ENCODE measurements around the gene HTR2A.

The HTR2A gene

DNA sequence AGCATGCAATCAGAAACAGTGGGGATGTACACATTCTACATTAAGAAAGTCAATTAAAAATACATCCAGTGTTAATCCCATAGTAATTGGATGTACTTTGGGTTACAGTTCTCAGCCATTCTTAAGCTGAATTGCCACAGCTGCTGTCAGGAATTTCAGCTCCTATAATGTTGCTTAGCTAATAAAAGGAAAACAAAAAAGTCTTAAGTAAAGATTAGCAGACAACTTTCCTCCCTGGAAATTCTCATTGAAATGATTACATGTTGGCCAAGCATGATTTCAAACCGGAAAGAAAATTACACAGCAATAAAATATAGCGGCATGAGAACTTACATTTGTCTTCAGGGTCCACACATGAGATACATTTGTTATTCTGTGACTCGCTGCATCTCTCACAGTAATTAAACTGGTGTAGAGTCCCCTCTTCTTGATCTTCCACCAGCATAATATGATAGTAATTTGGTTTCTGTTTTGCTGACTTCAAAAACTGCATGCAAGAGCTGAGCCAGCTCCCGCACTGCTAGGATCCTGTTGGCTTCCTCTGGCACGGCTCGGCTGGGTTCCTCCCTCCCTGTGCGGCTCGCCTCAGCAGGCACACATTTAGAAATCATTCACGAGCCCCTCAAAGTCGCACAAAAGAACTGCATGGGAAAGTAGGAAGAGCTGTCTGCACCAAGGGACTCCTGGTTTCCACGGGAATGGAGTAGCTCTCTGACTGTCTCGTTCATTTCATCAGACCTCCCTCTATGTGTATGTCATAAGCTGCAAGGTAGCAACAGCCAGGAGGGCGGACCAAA is at the start of gene HTR2A:
Gene HTR2A, minus strand, starts transcription at position 713 of the 797 bp plus-strand sequence. CDS start 1,147 bp downstream, outside the sequence.
- no peak for DNase-seq (ENCODE audit: low read depth)

GRCh38 chr13:46936525-46936924 is 39.7 kb upstream of the HTR2A start:
- DNase-seq (ENCODE audit: low read depth): no peak

DNA sequence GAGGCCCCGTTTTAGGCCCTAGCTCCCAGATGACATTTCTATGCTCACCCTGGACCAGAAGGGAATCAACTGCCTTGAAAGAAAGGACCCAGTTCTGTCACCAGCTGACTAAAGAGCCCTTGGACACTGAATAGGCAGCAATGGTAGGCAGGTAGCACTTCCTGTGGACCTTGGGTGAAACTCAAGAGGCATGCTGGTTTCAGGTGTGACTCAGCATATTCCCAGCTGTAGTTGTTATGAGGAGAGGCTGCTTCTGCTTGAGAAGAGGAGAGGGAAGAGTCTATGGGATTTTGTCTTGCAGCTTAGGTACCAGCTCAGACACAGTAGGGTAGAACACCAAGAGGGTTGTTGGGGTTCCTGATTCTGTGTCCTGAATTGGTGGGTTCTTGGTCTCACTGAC is 37.9 kb upstream of the HTR2A start:
- no peak for DNase-seq (ENCODE audit: low read depth)

DNA sequence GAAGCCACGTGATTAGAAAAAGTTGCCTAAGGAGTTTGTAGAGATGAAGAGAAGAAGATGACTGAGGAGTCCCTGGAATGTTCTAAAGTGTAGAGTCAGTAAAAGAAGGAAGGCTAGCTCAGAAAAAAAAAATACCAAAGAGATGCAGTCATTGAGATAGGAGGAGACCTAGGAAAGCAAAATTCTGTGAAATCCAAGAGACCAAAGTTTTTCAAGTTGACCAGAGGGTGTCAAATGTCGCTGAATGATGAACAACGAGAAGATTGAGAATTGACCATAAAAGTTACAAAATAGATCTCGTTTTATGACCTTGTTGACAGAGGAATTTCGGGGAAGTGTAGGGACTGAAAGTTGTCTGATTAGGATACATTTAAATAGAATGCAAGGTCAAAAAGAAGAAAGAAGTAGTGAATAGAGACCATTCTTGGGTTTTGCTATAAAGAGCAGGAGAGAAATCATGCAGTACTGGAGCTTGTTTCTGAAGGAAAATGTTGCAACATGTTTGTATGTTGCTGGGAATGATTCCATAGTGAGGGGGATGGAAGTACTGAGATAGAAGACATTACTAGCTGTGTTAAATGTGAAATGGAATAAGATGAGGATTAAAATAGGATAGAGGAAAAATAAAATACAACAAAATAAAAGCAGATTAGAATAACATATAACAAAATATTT is 30.2 kb upstream of the HTR2A start:
- DNase-seq (ENCODE audit: low read depth): no peak

- no peak for DNase-seq (ENCODE audit: low read depth)
These were observed 28.6 kb upstream of the HTR2A start for GRCh38 chr13:46925486-46925885.

GRCh38 chr13:46914341-46914740 is 17.5 kb upstream of the HTR2A start:
- no peak for DNase-seq (ENCODE audit: low read depth)

DNA sequence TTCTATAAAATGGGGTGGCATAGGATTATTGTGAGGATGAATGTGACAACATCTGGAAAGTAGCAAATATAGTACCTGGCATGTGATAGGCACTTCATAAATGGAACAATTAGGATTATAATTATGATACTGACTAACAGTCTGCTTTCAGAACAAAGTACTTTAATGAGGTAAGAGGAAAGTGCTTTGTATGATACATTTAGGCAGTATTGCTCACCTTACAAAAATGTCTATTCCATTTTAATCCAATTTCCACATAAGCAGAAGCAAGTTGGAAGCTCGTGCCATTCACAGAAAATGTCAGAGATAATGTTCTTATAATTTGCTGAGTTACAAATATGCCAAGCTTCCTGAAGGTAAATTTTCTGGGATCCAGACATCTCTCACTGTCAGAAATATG is 16.9 kb upstream of the HTR2A start:
- no peak for DNase-seq (ENCODE audit: low read depth)

DNA sequence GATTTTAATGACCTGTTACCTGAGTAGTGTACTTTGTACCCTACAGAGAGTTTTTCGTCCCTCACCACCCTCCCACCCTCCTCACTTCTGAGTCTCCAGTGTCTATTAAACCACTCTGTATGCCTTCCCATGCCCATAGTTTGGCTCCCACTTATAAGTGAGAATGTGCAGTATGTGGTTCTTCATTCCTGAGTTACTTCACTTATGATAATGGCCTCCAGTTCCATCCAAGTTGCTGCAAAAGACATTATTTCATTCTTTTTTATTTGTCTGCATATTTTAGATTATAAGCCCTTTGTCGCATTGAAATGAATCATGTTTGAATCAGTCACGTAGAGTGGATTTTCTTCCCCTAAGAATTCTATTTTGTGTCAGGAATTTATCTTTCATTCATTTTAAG is 12.2 kb upstream of the HTR2A start:
- no peak for DNase-seq (ENCODE audit: low read depth)

DNA sequence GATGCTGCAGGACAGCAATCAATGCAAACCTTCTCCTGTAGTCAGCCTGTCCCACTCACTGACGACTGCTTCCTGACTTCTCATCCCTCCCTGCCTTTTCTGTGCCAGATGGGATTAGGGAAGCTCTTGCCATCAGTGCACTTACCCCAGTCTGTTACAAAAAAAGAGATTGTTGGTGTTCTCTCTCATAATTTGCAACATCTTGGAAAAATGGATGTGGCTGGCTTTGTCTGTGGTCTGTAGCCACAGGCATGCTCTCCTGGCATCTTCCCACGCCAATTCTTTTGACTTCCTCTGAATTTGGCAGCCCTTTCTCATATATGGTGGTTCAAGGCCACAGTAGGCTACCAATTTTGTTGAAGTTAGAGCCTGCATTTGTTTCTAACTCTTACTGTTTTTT is 11.6 kb upstream of the HTR2A start:
- no peak for DNase-seq (ENCODE audit: low read depth)

DNA sequence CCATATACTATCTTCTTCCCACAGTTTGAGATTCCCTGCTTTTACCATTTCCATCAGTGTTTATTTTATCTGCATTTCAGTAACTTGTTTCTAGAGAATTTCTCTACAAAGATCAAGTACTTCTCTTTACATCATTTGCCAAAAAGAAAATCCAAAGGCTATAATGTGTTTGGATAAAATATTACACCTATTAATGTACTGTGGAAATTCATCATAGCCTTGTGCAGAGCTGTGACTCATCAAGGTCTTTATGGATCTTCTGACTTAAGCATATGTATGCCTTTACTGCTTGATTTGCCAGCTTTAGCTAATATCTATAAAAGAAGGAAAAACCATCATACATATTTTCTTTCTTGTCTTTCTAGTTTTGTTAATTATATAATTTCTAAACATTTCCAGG is 9.6 kb upstream of the HTR2A start:
- no peak for DNase-seq (ENCODE audit: low read depth)

DNA sequence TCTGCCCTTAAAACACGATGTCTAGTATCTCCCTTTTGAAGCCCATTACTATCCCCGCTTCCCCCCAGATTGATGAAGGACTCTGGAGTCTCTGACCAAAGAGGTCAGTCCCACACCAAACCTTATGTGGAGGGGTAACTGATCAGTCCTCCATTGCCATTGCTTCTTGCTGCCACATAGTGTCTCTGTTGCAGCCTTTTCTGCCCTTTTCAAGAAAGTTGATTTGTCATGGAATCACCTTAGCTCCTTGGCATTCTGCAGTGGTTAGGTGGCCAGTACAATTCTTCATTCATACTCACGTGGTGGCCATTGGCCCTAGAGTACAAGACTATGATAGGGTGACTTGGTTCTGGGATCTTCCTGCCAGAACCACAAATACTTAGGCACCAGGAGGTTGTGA is 8.4 kb upstream of the HTR2A start:
- no peak for DNase-seq (ENCODE audit: low read depth)

DNA sequence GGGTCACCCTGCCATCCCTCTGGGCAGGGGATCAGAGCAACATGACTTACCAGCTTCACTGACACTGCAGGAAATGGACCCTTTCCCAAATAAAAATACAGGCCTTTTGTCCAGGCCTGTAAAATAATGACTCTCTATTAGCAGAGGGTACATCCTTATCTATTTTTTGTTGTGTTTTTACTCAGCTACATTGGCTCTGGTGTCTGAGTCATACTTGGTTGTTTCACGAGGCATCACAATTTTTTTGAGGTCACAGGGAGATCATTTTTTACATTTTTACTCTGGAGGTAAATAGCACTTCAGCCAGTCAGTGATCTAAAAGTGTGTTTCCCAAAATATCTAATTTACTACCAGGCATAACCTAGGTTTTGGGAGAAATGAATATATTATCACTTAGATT is 6.9 kb upstream of the HTR2A start:
- DNase-seq (ENCODE audit: low read depth): no peak

DNA sequence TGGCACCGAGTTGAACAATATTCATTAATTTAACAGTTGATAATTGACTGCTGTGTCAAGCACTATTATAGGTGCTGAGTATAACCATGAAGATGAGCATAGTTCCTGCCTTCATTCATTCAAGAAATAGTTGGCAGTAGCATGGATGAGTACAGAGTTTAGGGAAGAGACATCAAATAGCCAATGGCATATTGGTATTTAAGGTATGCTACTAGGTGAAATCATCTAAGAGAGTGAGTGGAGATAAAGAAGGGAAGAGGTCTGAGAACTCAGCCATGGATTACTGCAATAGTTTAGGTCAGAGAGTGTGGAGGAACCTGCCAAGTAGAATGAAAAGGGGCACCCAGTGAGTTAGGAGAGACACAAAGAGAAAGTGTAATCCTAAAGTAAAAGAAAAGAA is 4.9 kb upstream of the HTR2A start:
- DNase-seq (ENCODE audit: low read depth): no peak

DNA sequence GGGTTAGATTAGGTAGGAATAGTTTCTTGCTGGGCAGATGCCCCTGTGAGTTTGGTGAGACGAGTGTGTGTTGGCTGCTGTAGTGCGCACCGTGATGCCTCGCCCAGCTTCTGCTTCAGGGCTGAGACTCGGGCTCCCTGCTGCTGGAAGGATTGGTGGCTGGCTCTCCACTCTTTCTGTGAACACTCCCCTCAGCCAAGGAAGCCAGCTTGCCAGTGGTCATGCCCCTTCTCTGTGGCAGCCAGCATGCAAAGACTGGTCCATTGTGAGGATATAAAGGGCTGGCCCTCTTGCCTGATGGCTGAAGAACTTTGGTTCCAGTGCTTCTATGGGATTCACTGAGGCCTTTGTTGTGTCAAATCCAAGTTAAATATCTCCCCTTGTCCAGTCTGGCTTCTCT is 2.9 kb upstream of the HTR2A start:
- no peak for DNase-seq (ENCODE audit: low read depth)

DNA sequence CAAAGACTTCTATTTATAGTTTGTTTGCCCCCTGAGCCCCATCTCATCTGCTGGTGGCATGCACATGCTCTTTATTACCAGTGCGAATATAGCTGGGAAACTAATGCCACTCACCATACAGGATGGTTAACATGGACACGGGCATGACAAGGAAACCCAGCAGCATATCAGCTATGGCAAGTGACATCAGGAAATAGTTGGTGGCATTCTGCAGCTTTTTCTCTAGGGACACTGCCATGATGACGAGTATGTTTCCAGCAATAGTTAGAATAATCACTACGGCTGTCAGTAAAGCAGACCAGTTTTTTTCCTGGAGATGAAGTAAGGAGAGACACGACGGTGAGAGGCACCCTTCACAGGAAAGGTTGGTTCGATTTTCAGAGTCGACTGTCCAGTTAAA is 1.5 kb downstream of the HTR2A start:
- DNase-seq (ENCODE audit: low read depth): no peak

DNA sequence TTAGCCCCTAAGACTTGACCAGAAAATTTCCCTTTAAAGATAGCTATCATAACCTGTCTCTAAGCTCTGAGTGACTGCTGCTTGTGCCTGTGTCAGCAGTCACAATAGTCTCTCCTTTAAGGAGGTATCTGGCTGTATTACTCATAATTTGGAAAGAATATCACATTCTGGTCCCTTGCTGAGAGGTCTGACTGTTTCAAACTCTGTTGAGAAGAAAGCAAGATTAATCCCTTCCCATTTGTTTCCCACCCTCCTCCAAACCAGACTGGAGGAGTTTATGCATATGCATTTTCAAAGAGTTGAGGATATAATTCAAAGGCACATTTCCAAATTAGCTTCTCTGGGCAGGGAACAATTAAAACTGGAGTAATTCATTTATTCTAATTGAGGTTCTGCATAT is 2.3 kb downstream of the HTR2A start:
- DNase-seq (ENCODE audit: low read depth): no peak

GRCh38 chr13:46893798-46894560 is 2.9 kb downstream of the HTR2A start:
- DNase-seq (ENCODE audit: low read depth): peak; percentile 2

DNA sequence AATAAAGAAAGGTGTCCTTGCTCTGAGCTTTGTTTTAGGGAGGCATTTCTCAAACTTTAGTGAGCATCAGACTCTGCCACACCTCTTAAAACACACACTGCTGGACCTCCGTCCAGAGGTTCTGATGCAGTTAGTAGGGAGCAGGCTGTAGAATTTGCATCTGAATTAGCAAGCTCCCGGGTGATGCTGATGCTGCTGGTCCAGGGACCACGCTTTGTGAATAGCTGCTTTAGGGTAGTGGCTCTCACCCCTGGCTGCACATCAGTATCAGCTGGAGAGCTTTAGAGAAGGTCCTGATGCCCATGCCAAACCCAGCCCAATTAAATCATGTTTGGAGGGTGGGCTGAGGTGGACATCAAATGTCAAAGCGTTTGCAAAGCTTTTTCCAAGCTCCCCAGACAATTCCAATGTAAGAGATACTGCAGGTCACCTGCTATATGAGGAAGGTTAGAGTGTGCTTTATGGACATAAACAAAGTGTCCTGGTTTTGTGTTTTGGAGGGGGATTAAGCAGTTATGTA is 3.6 kb downstream of the HTR2A start:
- no peak for DNase-seq (ENCODE audit: low read depth)

GRCh38 chr13:46885018-46885417 is 11.8 kb downstream of the HTR2A start:
- DNase-seq (ENCODE audit: low read depth): no peak

DNA sequence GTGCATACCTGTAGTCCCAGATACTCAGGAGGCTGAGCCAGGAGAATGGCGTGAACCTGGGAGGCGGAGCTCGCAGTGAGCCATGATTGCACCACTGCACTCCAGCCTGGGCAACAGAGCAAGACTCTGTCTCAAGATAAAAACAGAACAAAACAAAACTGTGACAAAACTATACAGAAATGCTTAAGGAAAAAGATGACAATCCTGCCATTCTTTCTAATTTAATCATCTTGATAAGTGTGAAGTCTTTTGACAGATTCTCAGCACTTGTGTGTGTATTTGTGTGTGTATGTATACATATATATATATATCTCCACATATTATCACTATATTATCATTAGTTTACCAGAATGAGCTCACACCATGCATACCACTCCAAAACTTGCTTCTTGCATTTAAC is 12.3 kb downstream of the HTR2A start:
- DNase-seq (ENCODE audit: low read depth): no peak

DNA sequence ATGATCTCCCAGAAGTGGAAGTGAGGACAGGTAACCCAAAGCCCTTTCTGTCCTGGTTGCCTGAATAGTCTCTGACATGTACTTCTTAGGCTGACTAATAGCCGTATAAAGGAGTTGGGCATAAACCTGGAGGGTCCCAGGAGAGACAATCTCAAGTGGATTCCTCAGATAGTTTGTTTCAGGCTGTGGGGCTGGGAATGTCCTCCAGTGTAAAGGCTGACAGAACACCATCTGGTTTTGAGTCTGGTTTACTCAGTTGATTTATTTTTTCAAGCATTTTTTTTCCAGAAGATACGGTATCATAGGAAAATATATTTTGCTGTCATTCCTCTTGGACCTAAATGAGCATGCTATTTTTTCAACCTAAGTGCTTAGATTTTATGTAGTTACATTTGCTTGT is 15.2 kb downstream of the HTR2A start:
- DNase-seq (ENCODE audit: low read depth): no peak

DNA sequence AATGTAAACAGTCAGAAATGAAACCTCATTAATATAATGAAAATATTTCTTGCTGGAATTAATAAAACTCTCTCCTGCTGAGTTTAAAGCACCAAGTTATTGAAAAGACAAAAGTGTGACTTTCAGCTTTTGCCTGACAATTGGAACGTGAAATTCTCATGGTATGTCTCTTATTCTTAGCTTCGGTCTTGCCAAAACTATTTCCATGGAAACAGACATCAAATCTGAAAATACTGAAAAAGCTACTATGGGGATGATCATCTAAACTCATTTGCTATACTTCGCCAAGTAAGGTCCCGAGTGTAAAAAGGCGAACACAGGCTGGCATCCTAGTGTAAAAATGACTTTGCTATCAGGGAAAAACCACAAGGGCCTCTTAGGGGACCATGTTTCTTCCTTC is 22.8 kb downstream of the HTR2A start:
- DNase-seq (ENCODE audit: low read depth): no peak

GRCh38 chr13:46871557-46871956 is 25.3 kb downstream of the HTR2A start:
- no peak for DNase-seq (ENCODE audit: low read depth)

All from T-helper 22 cell (primary cell).